ENCODE results near the gene THADA.
"Not testable (repeated sequence)": the region's sequence is repeated elsewhere in the genome, so short reads cannot be mapped to it uniquely, and the experiment has no call there.

The THADA gene

DNA sequence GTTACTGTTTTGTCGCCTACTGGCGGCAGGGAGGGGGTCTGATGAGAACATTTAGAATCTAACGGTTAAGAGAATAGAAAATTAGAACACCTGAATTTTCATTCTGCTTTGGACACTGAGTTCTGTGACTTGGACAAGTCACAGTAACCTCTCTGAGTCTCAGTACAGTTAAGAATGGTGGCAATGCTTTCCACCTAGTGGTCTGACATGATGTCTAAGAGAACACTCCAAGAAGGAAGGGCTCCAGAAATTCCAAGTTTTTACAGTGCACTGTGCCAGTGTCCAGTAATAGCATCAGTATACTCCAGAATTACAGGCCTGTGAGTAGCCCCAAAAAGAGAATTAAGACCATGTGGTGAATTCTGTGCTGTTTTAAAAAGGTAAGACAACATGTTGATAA, 195.3 kb downstream of the THADA start:
- no peak overlapping the region for H3K9ac ChIP-seq (ENCODE audit: low read depth, low read length)
- no peaks in the 10 kb centered on the region for H3K27me3 ChIP-seq (ENCODE audit: insufficient read depth, low read length)
- H3K4me3 ChIP-seq (ENCODE audit: low read length), result no peak overlapping the region
- peaks cover 8% of the 10 kb centered on the region; the same call in 1 of the 2 replicates for H3K4me1 ChIP-seq (ENCODE audit: insufficient read depth, low read length)
- no peaks in the 10 kb centered on the region for H3K9me3 ChIP-seq (ENCODE audit: insufficient read depth, low read depth, low read length)
- no peak overlapping the region for H3K27ac ChIP-seq (ENCODE audit: low read length)
- H3K36me3 ChIP-seq (ENCODE audit: insufficient read depth, low read depth, low read length), result peaks cover 10% of the 10 kb centered on the region

DNA sequence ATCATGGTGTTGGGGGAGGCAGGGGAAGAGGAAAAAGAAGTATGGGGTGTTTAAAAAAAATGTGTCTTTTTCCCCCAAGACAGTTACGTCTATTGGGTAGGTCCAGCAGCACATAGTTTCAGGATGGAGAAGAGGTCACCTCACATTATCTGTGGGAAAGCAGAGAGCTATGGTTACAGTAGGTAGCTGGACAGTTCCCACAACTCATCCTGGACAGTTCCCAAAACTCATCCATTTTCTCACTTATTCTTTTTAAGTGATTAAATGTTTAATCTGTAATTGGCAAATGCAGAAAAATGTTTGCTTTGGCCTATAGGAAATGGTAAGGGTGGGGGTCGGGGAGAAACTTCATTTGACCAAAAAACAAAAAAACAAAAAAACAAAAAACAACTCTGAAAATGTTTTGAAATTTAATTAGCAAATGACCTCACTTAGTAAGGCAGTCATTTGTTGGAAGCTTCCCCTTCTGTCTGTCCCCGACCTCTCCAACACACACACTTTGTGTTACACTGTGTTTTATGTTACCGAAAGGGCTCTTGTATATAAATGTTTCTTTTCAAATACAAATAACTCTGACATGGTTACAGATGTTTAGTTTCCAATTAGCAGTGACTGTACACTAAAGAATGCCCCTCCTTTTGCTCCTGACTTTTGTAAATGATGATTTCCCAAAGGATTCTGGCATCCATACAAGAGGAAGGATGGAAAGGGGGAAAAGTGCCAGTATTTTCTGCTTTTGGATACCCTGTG, 196.1 kb downstream of the THADA start:
- no peaks in the 10 kb centered on the region for H3K9me3 ChIP-seq (ENCODE audit: insufficient read depth, low read depth, low read length)
- peaks cover 10% of the 10 kb centered on the region for H3K36me3 ChIP-seq (ENCODE audit: insufficient read depth, low read depth, low read length)
- no peaks in the 10 kb centered on the region for H3K27me3 ChIP-seq (ENCODE audit: insufficient read depth, low read length)
- no peak overlapping the region for H3K4me3 ChIP-seq (ENCODE audit: low read length)
- H3K27ac ChIP-seq (ENCODE audit: low read length), result no peak overlapping the region
- no peak overlapping the region for H3K9ac ChIP-seq (ENCODE audit: low read depth, low read length)
- H3K4me1 ChIP-seq (ENCODE audit: insufficient read depth, low read length), result peaks cover 8% of the 10 kb centered on the region; the same call in 1 of the 2 replicates

DNA sequence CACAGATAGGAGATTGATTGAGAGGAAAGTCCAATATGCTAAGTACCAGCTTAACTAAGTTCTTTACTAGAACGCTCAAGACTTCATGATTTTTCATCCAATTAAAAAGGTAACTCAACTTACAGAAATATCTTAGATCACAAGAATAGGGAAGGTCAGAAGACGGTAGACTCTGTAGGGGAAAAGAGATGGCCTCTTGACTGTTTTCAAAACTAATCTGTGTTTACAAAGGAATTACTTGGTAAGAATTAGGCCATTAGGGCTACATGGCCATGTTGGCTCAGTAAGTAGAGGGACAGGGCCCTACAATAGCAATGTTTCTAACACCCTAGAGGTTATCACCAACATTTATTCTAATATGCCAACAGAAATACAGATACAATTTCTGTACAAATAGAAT, 196.7 kb downstream of the THADA start:
- H3K27ac ChIP-seq (ENCODE audit: low read length), result no peak overlapping the region

DNA sequence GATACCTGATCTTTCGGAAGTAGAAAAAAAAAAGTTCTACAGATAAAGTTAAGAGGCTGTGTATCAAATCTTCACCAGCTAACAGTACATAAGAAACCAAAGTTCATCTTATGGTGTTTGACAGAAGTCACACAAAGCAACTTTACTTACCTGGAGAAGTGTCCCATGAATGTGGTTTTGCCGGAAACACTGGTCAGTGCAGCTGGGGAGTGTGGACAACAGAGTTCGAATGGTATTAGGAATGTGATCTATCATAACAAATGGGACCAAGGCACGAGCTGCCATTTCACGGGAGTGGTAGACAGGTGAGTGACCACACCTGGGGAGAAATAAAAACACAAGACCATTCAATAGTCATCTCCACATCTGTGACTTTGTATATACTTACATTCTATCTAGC, 198.0 kb downstream of the THADA start:
- Histone ChIP-seq H3K27me3 (ENCODE audit: insufficient read depth, low read length) (no peaks in the 10 kb centered on the region), H3K9me3 (ENCODE audit: insufficient read depth, low read depth, low read length) (no peaks in the 10 kb centered on the region), H3K36me3 (ENCODE audit: insufficient read depth, low read depth, low read length) (peaks cover 10% of the 10 kb centered on the region), H3K4me1 (ENCODE audit: insufficient read depth, low read length) (no peaks in the 10 kb centered on the region; the same call in 1 of the 2 replicates), H3K4me3 (ENCODE audit: low read length) (no peak overlapping the region), H3K9ac (ENCODE audit: low read depth, low read length) (no peak overlapping the region), H3K27ac (ENCODE audit: low read length) (no peak overlapping the region)

More for the DNA sequence above, 196.7 kb downstream of the THADA start:
- Histone ChIP-seq H3K36me3 (ENCODE audit: insufficient read depth, low read depth, low read length) (peaks cover 10% of the 10 kb centered on the region), H3K9ac (ENCODE audit: low read depth, low read length) (no peak overlapping the region), H3K27me3 (ENCODE audit: insufficient read depth, low read length) (no peaks in the 10 kb centered on the region), H3K4me1 (ENCODE audit: insufficient read depth, low read length) (peaks cover 8% of the 10 kb centered on the region; the same call in 1 of the 2 replicates), H3K4me3 (ENCODE audit: low read length) (no peak overlapping the region), H3K9me3 (ENCODE audit: insufficient read depth, low read depth, low read length) (no peaks in the 10 kb centered on the region)

DNA sequence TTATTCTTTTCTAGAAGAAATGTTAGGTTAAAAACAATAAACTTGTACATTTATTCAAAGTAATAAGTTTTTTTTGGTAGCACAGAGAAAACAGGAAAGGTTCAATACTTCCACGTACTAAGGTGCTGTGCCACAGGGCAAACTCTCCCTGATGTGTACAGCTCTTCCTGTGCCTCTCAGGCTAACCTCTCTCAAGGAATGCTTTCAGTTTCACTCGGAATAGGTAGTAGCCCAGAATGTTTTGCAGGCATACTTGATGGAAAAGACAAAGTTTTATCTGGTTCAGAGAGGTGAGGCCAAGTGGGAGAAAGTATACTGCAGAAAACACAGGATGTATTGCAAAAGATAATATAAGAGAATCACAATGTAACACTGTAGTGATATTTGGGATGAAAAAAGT, 198.4 kb downstream of the THADA start:
- Histone ChIP-seq H3K4me1 (ENCODE audit: insufficient read depth, low read length) (no peaks in the 10 kb centered on the region), H3K27me3 (ENCODE audit: insufficient read depth, low read length) (no peaks in the 10 kb centered on the region), H3K4me3 (ENCODE audit: low read length) (no peak overlapping the region), H3K27ac (ENCODE audit: low read length) (no peak overlapping the region), H3K9ac (ENCODE audit: low read depth, low read length) (no peak overlapping the region), H3K36me3 (ENCODE audit: insufficient read depth, low read depth, low read length) (peaks cover 10% of the 10 kb centered on the region), H3K9me3 (ENCODE audit: insufficient read depth, low read depth, low read length) (no peaks in the 10 kb centered on the region)

DNA sequence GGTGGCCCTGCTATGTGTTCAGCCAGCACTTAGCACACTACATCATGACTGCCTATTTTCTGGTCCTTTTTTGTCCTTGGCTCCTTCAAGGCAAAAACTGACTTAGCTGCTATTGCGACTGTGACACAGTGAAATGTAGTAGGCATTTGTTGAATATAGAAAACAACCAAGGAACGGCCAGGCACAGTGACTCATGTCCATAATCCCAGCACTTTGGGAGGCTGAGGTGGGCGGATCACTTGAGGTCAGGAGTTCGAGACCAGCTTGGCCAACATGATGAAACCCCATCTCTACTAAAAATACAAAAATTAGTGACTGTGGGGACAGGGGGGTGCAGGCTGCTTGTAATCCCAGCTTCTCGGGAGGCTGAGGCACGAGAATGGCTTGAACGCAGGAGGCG, 199.5 kb downstream of the THADA start:
- H3K4me1 ChIP-seq (ENCODE audit: insufficient read depth, low read length); H3K9me3 ChIP-seq (ENCODE audit: insufficient read depth, low read depth, low read length); H3K9ac ChIP-seq (ENCODE audit: low read depth, low read length); H3K4me3 ChIP-seq (ENCODE audit: low read length); H3K27me3 ChIP-seq (ENCODE audit: insufficient read depth, low read length); H3K27ac ChIP-seq (ENCODE audit: low read length): not testable (repeated sequence)
- peaks cover 10% of the 10 kb centered on the region for H3K36me3 ChIP-seq (ENCODE audit: insufficient read depth, low read depth, low read length)

DNA sequence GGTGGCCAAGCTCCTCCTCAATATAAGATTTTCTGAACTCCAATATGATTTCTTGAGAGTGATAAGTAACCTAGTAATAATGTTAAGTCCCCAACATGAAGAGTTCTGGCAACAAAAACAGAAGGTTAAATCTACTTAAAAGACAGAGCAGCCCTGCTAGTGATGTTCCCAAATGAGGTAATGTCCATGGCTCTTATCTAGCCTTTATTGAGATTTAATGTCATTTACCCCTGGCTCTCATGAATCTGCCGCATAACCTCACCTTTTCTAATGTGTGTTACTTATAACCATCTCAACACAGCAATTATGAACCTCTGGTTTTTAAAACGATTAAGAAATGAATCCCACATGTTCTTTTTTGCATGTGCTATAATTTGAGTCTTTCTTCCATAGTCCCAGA, 201.9 kb downstream of the THADA start:
- Histone ChIP-seq H3K27ac (ENCODE audit: low read length) (no peak overlapping the region), H3K4me1 (ENCODE audit: insufficient read depth, low read length) (no peaks in the 10 kb centered on the region), H3K9me3 (ENCODE audit: insufficient read depth, low read depth, low read length) (no peaks in the 10 kb centered on the region), H3K27me3 (ENCODE audit: insufficient read depth, low read length) (no peaks in the 10 kb centered on the region), H3K9ac (ENCODE audit: low read depth, low read length) (no peak overlapping the region), H3K4me3 (ENCODE audit: low read length) (no peak overlapping the region), H3K36me3 (ENCODE audit: insufficient read depth, low read depth, low read length) (peaks cover 10% of the 10 kb centered on the region)

DNA sequence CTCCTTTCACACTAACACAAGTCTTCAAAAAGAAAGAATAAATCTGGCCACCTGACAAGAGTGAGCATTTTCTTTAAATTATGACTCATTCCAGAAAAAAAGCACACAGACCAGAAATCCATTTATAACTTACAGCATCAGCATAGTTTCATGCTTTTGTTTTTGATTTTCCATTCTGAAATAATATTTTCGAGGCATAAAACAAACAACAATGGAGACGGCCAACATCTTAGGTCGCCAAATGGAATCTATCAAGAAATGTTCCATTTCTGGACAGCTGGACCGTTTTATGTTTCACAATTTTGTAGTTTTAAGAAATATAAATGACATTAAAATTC, 204.0 kb downstream of the THADA start:
- H3K27me3 ChIP-seq (ENCODE audit: insufficient read depth, low read length), result no peaks in the 10 kb centered on the region
- H3K36me3 ChIP-seq (ENCODE audit: insufficient read depth, low read depth, low read length), result peaks cover 4% of the 10 kb centered on the region
- no peaks in the 10 kb centered on the region for H3K9me3 ChIP-seq (ENCODE audit: insufficient read depth, low read depth, low read length)
- no peak overlapping the region for H3K27ac ChIP-seq (ENCODE audit: low read length)
- H3K9ac ChIP-seq (ENCODE audit: low read depth, low read length), result no peak overlapping the region
- H3K4me3 ChIP-seq (ENCODE audit: low read length), result no peak overlapping the region
- H3K4me1 ChIP-seq (ENCODE audit: insufficient read depth, low read length), result no peaks in the 10 kb centered on the region

DNA sequence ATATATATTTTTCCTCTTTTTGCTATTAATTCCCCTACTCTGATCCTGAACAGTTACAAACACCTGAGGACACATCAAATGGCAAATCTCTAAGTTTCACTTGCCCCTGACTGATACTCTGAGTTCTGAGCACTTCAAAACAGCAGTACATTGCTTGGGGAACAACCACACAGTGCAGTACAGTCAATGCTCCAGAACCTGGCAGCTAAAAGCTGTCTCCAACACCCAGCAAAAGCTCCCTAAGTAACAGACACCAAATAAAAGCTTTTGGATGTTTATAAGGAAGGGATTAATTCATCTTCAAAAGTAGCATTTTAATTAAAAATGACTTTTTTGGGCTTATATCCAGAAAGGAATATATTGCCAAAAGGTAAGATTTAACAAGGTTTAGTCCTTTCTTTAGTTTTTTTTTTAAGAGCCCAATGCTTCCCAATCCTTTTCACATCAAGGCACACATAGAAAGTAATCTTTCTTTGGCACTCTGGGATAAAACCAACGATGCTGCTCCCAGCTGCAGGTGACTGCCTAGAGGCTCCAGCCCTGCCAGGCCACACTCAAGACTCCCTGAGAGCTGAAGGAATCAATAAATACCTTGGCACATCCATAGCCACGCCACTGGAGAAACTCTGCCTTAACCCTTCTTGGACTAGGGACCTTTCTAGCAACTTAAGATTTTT, 204.5 kb downstream of the THADA start:
- H3K27ac ChIP-seq (ENCODE audit: low read length), result no peak overlapping the region
- no peak overlapping the region for H3K4me3 ChIP-seq (ENCODE audit: low read length)
- peaks cover 4% of the 10 kb centered on the region for H3K36me3 ChIP-seq (ENCODE audit: insufficient read depth, low read depth, low read length)
- no peaks in the 10 kb centered on the region for H3K9me3 ChIP-seq (ENCODE audit: insufficient read depth, low read depth, low read length)
- no peaks in the 10 kb centered on the region for H3K4me1 ChIP-seq (ENCODE audit: insufficient read depth, low read length)
- no peaks in the 10 kb centered on the region for H3K27me3 ChIP-seq (ENCODE audit: insufficient read depth, low read length)
- H3K9ac ChIP-seq (ENCODE audit: low read depth, low read length), result no peak overlapping the region

DNA sequence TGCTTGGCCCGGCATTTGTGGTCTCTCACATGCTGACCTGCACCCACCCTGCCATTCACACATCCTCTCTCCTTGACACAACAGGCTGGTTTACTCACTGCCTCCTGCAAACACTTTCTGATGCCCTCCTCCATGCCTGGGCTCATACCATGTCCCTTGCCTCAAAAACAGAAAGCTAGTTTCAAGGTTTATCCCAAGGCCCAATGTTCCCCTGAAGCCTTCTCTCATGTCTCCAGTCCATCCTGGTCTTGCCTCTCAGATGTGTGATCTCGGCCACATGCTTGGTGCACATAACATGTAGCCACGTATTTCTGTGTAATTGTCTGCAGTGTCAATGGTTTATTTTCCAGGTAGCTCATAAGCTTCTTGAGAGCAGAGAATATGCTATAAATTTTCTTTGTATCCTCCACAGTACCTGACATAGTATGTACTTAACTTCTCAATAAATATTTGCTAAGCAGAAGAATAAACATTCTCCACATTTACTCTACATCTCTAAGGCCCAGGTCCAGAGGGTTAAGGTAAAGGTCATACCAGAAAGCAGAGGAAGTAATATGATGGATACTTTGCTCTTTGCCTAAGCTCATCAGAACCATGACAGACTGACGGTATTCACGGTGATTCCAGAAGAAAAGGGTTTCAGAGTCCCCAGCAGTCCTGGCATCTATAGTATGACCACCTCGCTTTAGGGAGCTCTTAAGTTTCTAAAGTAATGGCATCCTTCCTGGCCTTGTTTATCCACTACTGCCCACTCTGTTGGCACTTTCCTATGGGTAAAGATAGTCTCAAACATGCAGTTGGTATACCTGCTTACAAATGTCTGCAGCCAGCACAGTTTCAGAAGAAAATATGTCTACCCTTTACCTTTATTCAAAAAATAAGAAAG, 206.0 kb downstream of the THADA start:
- H3K9me3 ChIP-seq (ENCODE audit: insufficient read depth, low read depth, low read length), result no peaks in the 10 kb centered on the region
- H3K27ac ChIP-seq (ENCODE audit: low read length), result no peak overlapping the region
- no peaks in the 10 kb centered on the region for H3K4me1 ChIP-seq (ENCODE audit: insufficient read depth, low read length)
- H3K27me3 ChIP-seq (ENCODE audit: insufficient read depth, low read length), result no peaks in the 10 kb centered on the region
- no peak overlapping the region for H3K4me3 ChIP-seq (ENCODE audit: low read length)
- H3K36me3 ChIP-seq (ENCODE audit: insufficient read depth, low read depth, low read length), result no peaks in the 10 kb centered on the region
- H3K9ac ChIP-seq (ENCODE audit: low read depth, low read length), result no peak overlapping the region

DNA sequence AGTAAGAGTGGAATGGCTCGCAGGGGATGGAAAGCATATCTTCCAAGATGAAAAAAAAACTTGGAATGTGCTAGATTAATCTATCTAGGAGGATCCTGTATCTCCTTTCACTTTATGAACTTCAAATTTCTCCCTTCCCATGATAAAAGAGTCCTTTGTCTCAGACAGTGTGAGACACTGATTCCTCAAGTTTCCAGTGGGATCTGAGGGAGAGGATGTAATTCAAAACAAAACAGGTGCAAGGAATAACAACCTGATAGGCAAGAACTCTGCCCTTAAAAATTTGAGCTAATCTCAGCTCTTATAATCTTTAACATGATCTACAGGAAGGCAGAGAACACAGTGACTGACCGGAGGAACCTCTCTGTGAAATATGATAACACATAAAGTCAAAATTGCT, 207.5 kb downstream of the THADA start:
- no peaks in the 10 kb centered on the region for H3K36me3 ChIP-seq (ENCODE audit: insufficient read depth, low read depth, low read length)
- no peak overlapping the region for H3K27ac ChIP-seq (ENCODE audit: low read length)
- no peak overlapping the region for H3K4me3 ChIP-seq (ENCODE audit: low read length)
- H3K4me1 ChIP-seq (ENCODE audit: insufficient read depth, low read length), result no peaks in the 10 kb centered on the region
- H3K27me3 ChIP-seq (ENCODE audit: insufficient read depth, low read length), result no peaks in the 10 kb centered on the region
- H3K9me3 ChIP-seq (ENCODE audit: insufficient read depth, low read depth, low read length), result no peaks in the 10 kb centered on the region
- no peak overlapping the region for H3K9ac ChIP-seq (ENCODE audit: low read depth, low read length)

Data from iPS-20b (cell line).